Measurements from ENCODE around the gene EHMT1. TPM values are rescaled to one million over a fixed set of nuclear protein-coding genes. Genes with fewer than 3 reads are reported as not detected.

The EHMT1 gene
- total and polyA plus RNA-seq, 9 of the 15 experiments (the other 6 are each of a cell fraction or from before 2014, with no cell fraction given), result 2.2 to 76.0 (median 36.4) TPM

DNA sequence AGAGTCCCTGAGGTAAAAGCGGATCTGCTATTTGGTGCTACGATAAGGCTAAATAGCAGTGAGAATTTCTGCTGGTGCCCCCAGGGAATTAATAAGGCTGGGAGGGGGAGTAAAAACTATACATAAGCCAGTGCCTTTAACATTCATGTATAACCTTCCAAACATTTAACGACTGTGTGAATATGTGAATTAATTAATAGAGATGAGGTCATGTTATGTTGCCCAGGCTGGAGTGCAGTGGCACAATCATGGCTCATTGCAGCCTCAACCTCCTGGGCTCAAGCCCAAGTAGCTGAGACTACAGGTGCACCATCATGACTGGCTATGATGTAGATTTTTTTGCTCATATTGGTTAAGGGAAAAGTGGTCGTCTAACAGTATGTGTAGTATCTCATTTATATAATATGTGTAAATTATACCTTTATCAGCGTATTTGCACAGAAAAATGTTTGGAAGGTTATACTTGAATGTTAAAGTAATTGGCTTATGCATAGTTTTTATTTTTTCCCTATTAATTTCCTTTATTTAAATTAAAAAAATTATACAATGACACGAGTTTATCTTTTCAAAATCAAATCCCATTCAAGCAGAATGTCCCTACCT lies 64.6 kb downstream of the EHMT1 start:
- Histone ChIP-seq H3K9me1 (ENCODE audit: control insufficient read depth, insufficient read depth, low read length) (no peaks in the 10 kb centered on the region), H4K20me1 (replicated peaks; ENCODE audit: control insufficient read depth, insufficient read depth, low read length) (peaks cover 8% of the 10 kb centered on the region), H3K4me1 (replicated peaks in 1 of 2; ENCODE audit: control insufficient read depth in 2 of 2, insufficient read depth in 2 of 2, low read length in 2 of 2) (peaks cover 28 to 31% of the 10 kb centered on the region in 2 experiments), H3K27me3 (ENCODE audit: control insufficient read depth in 2 of 2, insufficient read depth in 2 of 2, low read length in 2 of 2) (no peaks in the 10 kb centered on the region), H3K9ac (ENCODE audit: insufficient read depth in 1 of 2, low read depth in 2 of 2, low read length in 2 of 2) (no peak overlapping the region), H3K9me3 (replicated peaks; ENCODE audit: control insufficient read depth, insufficient read depth, low read depth, low read length) (no peaks in the 10 kb centered on the region), H3K4me3 (no peak overlapping the region), H2AFZ (ENCODE audit: low read depth, low read length) (no peak overlapping the region), H3K27ac (ENCODE audit: extremely low read depth, low read depth, low read length) (no peak overlapping the region), H3K36me3 (ENCODE audit: control insufficient read depth, insufficient read depth, low read length) (peaks cover 6% of the 10 kb centered on the region; the same call in 2 of the 3 replicates), H3K79me2 (ENCODE audit: control insufficient read depth, insufficient read depth, low read length) (peaks cover 94% of the 10 kb centered on the region), H3K4me2 (ENCODE audit: insufficient read depth, low read length) (no peak overlapping the region)
- WGBS (ENCODE audit: insufficient coverage, low coverage, missing lambda C conversion rate), result 71% methylated on average over 6 of the region's 6 CpGs
- intact Hi-C loops (cut with micrococcal nuclease) (no loop called here), in situ Hi-C loops (cut with MboI) (no loop called here)
- ATAC-seq (no peak), DNase-seq (ENCODE audit: extremely low read depth in 1 of 4, low spot score in 3 of 4) (peak in 1 of 4 experiments; percentile 2), FAIRE-seq (no peak)
- CTCF ChIA-PET (ENCODE audit: low intra/inter-chr PET ratio), result no interaction called here
- POLR2A ChIA-PET, result no interaction called here
- TF ChIP-seq CHD2 (IDR thresholded peaks at IDR 0.05; ENCODE audit: low read depth, low read length), result no peak
- TF ChIP-seq PHB (CRISPR knock-in tag; IDR thresholded peaks at IDR 0.05), result no peak
- no peak for TF ChIP-seq SMAD2 (IDR thresholded peaks at IDR 0.05; ENCODE audit: low read depth, low read length)
- peak; percentile 64 for TF ChIP-seq C11orf30 (IDR thresholded peaks at IDR 0.05; ENCODE audit: low read depth)
- no peak for TF ChIP-seq NFE2L1 (tag; IDR thresholded peaks at IDR 0.05; ENCODE audit: borderline replicate concordance, low read depth)
- no peak for TF ChIP-seq ZKSCAN1 (IDR thresholded peaks at IDR 0.05; ENCODE audit: low read depth, low read length)
- TF ChIP-seq FOXP1 (CRISPR knock-in tag; IDR thresholded peaks at IDR 0.05), result no peak
- TF ChIP-seq BRF2 (IDR thresholded peaks at IDR 0.05; ENCODE audit: borderline replicate concordance, insufficient read depth, insufficient read length), result no peak
- TF ChIP-seq PHB2 (IDR thresholded peaks at IDR 0.05; ENCODE audit: low read depth), result no peak
- no peak for TF ChIP-seq SRSF7 (optimal IDR thresholded peaks at IDR 0.05; ENCODE audit: low read depth, low read length)
- no peak for TF ChIP-seq CAMTA2 (CRISPR knock-in tag; conservative IDR thresholded peaks at IDR 0.05)
- TF ChIP-seq CHD4 (IDR thresholded peaks at IDR 0.05; ENCODE audit: insufficient read depth, insufficient replicate concordance, low read depth, low read length, poor library complexity, severe bottlenecking), result no peak
- TF ChIP-seq ZNF316 (IDR thresholded peaks at IDR 0.05), result peak; percentile 72
- no peak for TF ChIP-seq HDGF (IDR thresholded peaks at IDR 0.05)
- no peak for TF ChIP-seq ERF (CRISPR knock-in tag; IDR thresholded peaks at IDR 0.05)
- TF ChIP-seq, protein P1, sequence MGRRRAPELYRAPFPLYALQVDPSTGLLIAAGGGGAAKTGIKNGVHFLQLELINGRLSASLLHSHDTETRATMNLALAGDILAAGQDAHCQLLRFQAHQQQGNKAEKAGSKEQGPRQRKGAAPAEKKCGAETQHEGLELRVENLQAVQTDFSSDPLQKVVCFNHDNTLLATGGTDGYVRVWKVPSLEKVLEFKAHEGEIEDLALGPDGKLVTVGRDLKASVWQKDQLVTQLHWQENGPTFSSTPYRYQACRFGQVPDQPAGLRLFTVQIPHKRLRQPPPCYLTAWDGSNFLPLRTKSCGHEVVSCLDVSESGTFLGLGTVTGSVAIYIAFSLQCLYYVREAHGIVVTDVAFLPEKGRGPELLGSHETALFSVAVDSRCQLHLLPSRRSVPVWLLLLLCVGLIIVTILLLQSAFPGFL (CRISPR knock-in tag; IDR thresholded peaks at IDR 0.05), result no peak
- no TSS peak for BruUV-seq (replicated peaks)
